ENCODE data around the gene TRAPPC6A. TPM values are rescaled to one million over a fixed set of nuclear protein-coding genes. Genes with fewer than 3 reads are reported as not detected.

The TRAPPC6A gene
- total RNA-seq, 2 donors from 2014 or later: 56.6 to 79.1 TPM

DNA sequence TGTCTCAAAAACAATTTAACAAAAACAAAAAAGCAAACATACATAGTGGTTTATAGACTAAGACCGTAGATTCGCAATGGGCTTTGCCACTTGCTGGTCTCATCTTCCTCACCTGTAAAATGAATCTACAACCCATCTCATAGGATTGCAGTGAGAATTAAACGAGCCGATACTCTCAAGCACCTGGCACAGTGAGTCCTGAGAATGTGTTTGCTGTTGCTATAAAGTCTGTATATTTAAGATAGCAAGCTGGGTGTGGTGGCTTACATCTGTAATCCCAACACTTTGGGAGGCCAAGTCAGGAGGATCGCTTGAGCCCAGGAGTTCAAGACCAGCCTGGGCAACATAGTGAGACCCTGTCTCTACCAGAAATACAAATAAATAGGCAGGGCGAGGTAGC lies 44.7 kb upstream of the TRAPPC6A start:
- Mint-ChIP-seq H3K4me1 (no peaks in the 10 kb centered on the region), H3K27ac (no peak overlapping the region), H3K9me3 (no peaks in the 10 kb centered on the region), H3K36me3 (ENCODE audit: low read depth) (no peaks in the 10 kb centered on the region), H3K27me3 (ENCODE audit: insufficient read depth) (peaks cover 77% of the 10 kb centered on the region), H3K4me3 (no peak overlapping the region)
- H3K4me1 ChIP-seq (ENCODE audit: control insufficient read depth, insufficient read depth, low read length): no peaks in the 10 kb centered on the region
- no peaks in the 10 kb centered on the region for H3K36me3 ChIP-seq (ENCODE audit: control insufficient read depth, insufficient read depth, low read length)
- TF ChIP-seq, protein P1, sequence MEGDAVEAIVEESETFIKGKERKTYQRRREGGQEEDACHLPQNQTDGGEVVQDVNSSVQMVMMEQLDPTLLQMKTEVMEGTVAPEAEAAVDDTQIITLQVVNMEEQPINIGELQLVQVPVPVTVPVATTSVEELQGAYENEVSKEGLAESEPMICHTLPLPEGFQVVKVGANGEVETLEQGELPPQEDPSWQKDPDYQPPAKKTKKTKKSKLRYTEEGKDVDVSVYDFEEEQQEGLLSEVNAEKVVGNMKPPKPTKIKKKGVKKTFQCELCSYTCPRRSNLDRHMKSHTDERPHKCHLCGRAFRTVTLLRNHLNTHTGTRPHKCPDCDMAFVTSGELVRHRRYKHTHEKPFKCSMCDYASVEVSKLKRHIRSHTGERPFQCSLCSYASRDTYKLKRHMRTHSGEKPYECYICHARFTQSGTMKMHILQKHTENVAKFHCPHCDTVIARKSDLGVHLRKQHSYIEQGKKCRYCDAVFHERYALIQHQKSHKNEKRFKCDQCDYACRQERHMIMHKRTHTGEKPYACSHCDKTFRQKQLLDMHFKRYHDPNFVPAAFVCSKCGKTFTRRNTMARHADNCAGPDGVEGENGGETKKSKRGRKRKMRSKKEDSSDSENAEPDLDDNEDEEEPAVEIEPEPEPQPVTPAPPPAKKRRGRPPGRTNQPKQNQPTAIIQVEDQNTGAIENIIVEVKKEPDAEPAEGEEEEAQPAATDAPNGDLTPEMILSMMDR (conservative IDR thresholded peaks at IDR 0.05): no peak
- DNase-seq: no peak
- no peak overlapping the region for H3K4me3 ChIP-seq (ENCODE audit: low read length)
- H3K27me3 ChIP-seq (ENCODE audit: control insufficient read depth, insufficient read depth, low read length, poor library complexity, severe bottlenecking): peaks cover 2% of the 10 kb centered on the region
- WGBS, 2 experiments (ENCODE audit: insufficient coverage in 1 of 2, insufficient read length in 1 of 2): 94 to 100% methylated on average over 4 to 6 of the region's 6 CpGs
- H3K27ac ChIP-seq (ENCODE audit: low read depth, low read length): no peak overlapping the region
- H3K9ac ChIP-seq (ENCODE audit: extremely low read depth, low read length, poor library complexity, severe bottlenecking): no peak overlapping the region
- H3K9me3 ChIP-seq (ENCODE audit: control insufficient read depth, low read length): no peaks in the 10 kb centered on the region

- peaks cover 93% of the 10 kb centered on the region for H3K27me3 Mint-ChIP-seq (ENCODE audit: insufficient read depth)
- H3K36me3 ChIP-seq (ENCODE audit: control insufficient read depth, insufficient read depth, low read length): no peaks in the 10 kb centered on the region
- no peak overlapping the region for H3K4me3 Mint-ChIP-seq
Observed at GRCh38 chr19:45218911-45219743, 41.1 kb upstream of the TRAPPC6A start.

GRCh38 chr19:45218426-45218825 lies 40.4 kb upstream of the TRAPPC6A start:
- Mint-ChIP-seq H3K4me1 (peaks cover 2% of the 10 kb centered on the region), H3K36me3 (ENCODE audit: low read depth) (no peaks in the 10 kb centered on the region), H3K9me3 (no peaks in the 10 kb centered on the region), H3K4me3 (no peak overlapping the region), H3K27ac (no peak overlapping the region), H3K27me3 (ENCODE audit: insufficient read depth) (peaks cover 92% of the 10 kb centered on the region)
- 78 to 88% methylated on average over 4 of the region's 4 CpGs for WGBS, 2 experiments (ENCODE audit: insufficient coverage in 1 of 2, insufficient read length in 1 of 2)
- Histone ChIP-seq H3K36me3 (ENCODE audit: control insufficient read depth, insufficient read depth, low read length) (no peaks in the 10 kb centered on the region), H3K4me3 (ENCODE audit: low read length) (no peak overlapping the region), H3K27me3 (ENCODE audit: control insufficient read depth, insufficient read depth, low read length, poor library complexity, severe bottlenecking) (peaks cover 22% of the 10 kb centered on the region), H3K9ac (ENCODE audit: extremely low read depth, low read length, poor library complexity, severe bottlenecking) (no peak overlapping the region), H3K9me3 (ENCODE audit: control insufficient read depth, low read length) (no peaks in the 10 kb centered on the region), H3K4me1 (ENCODE audit: control insufficient read depth, insufficient read depth, low read length) (no peaks in the 10 kb centered on the region), H3K27ac (ENCODE audit: low read depth, low read length) (no peak overlapping the region)
- DNase-seq: no peak
- TF ChIP-seq, protein P1 (conservative IDR thresholded peaks at IDR 0.05): no peak

More at GRCh38 chr19:45218911-45219743, 41.1 kb upstream of the TRAPPC6A start:
- Mint-ChIP-seq H3K4me1 (peaks cover 2% of the 10 kb centered on the region), H3K9me3 (no peaks in the 10 kb centered on the region), H3K27ac (no peak overlapping the region), H3K36me3 (ENCODE audit: low read depth) (no peaks in the 10 kb centered on the region)
- TF ChIP-seq, protein P1 (conservative IDR thresholded peaks at IDR 0.05): no peak
- no peaks in the 10 kb centered on the region for H3K4me1 ChIP-seq (ENCODE audit: control insufficient read depth, insufficient read depth, low read length)
- H3K27ac ChIP-seq (ENCODE audit: low read depth, low read length): no peak overlapping the region
- no peak overlapping the region for H3K9ac ChIP-seq (ENCODE audit: extremely low read depth, low read length, poor library complexity, severe bottlenecking)
- no peaks in the 10 kb centered on the region for H3K9me3 ChIP-seq (ENCODE audit: control insufficient read depth, low read length)
- no peak for DNase-seq
- H3K27me3 ChIP-seq (ENCODE audit: control insufficient read depth, insufficient read depth, low read length, poor library complexity, severe bottlenecking): peaks cover 22% of the 10 kb centered on the region
- WGBS, 2 experiments (ENCODE audit: insufficient coverage in 1 of 2, insufficient read length in 1 of 2): 93 to 95% methylated on average over 12 to 17 of the region's 18 CpGs
- no peak overlapping the region for H3K4me3 ChIP-seq (ENCODE audit: low read length)
